Left lung (tissue), 10 donors: ENCODE data around the gene ITGB3BP. TPM values are rescaled to one million over a fixed set of nuclear protein-coding genes. Genes with fewer than 3 reads are reported as not detected.

ENCODE experiments used
- ATAC-seq: fragments of 200-7000 bp; cut with Tn5 transposase; one replicate; pipeline ENCODE4 v1.9.1; 2020; ENCODE audit warnings: moderate library complexity
- DNase-seq, 4 donors: peaks; one replicate each; pipeline ENCODE4 v3.0.0-alpha.2; 2013 to 2020
- H3K27ac ChIP-seq, 2 donors: fragments of 200-600 bp; sonication (generic) in 1 of 2; one replicate each; pipeline versions ENCODE4 v1.5.0 to v1.8.0; 2020 to 2021
- H3K27me3 ChIP-seq, 2 donors: fragments of 200-600 bp; sonication (generic) in 1 of 2; one replicate each; pipeline versions ENCODE4 v1.5.0 to v1.8.0; 2020 to 2021
- H3K36me3 ChIP-seq, 2 donors: fragments of 200-600 bp; sonication (generic) in 1 of 2; one replicate each; pipeline versions ENCODE4 v1.5.0 to v1.8.0; 2020 to 2021
- H3K4me1 ChIP-seq, 2 donors: fragments of 200-600 bp; one replicate each; pipeline ENCODE4 v1.8.0; 2021
- H3K4me3 ChIP-seq, 2 donors: fragments of 200-600 bp; sonication (generic) in 1 of 2; one replicate each; pipeline versions ENCODE4 v1.5.0 to v1.8.0; 2020 to 2021; ENCODE audit warnings: mild to moderate bottlenecking in 1 of 2
- H3K9me3 ChIP-seq, 2 donors: fragments of 200-600 bp; sonication (generic) in 1 of 2; one replicate each; pipeline versions ENCODE4 v1.5.0 to v1.8.0; 2020 to 2021
- CTCF ChIP-seq, 2 donors: fragments of 200-600 bp; sonication (generic) in 1 of 2; IDR thresholded peaks; one replicate each; pipeline versions ENCODE4 v1.5.0 to v1.8.0; 2021; ENCODE audit warnings: antibody characterized with exemption in 2 of 2
- intact Hi-C, 2 donors: fragments of 100-400 bp; cut with DNase I; formaldehyde crosslinking; loops; one replicate each; pipeline versions ENCODE4 v1.11.2 to v1.14.2; 2022
- polyA plus RNA-seq, 6 donors: library from polyadenylated mRNA; unstranded; fragments of 120-200 nt; gene quantifications; one replicate each; pipeline ENCODE4 v1.2.1, GENCODE V29; 2013; ENCODE audit not compliant: insufficient read length in 6 of 6
- total RNA-seq, 2 donors: library from RNA; stranded (reverse); fragmentation: NEBNext Ultra II Directional; extraction: Animal tissue kit (Norgen Biotek cat#: 25700); gene quantifications; one replicate each; pipeline ENCODE4 v1.2.1, GENCODE V29; 2021
- donor health status: DM: no; HTN: yes; CAD: no.
- donor health status: DM: no; HTN: no; CAD: no.

The ITGB3BP gene
- total and polyA plus RNA-seq, 8 donors = 16.6 to 75.8 (median 62.7) TPM

GRCh38 chr1:63516629-63517028, 6.4 kb downstream of the ITGB3BP start:
- Histone ChIP-seq H3K4me3 (no peak overlapping the region), H3K27ac (no peak overlapping the region), H3K4me1 (no peaks in the 10 kb centered on the region), H3K27me3 (no peaks in the 10 kb centered on the region), H3K36me3 (no peaks in the 10 kb centered on the region), H3K9me3 (no peaks in the 10 kb centered on the region)
- TF ChIP-seq CTCF (IDR thresholded peaks at IDR 0.05) = no peak
- ATAC-seq (no peak), DNase-seq (no peak)
- intact Hi-C loops = no loop called here

GRCh38 chr1:63512584-63512983, 10.4 kb downstream of the ITGB3BP start:
- Histone ChIP-seq H3K36me3 (peaks cover 0 to 5% of the 10 kb centered on the region in 2 donors), H3K27me3 (no peaks in the 10 kb centered on the region), H3K27ac (no peak overlapping the region), H3K9me3 (no peaks in the 10 kb centered on the region), H3K4me1 (no peaks in the 10 kb centered on the region), H3K4me3 (no peak overlapping the region)
- intact Hi-C loops = no loop called here
- ATAC-seq = peak; percentile 54
- no peak for TF ChIP-seq CTCF (IDR thresholded peaks at IDR 0.05)
- DNase-seq = no peak

GRCh38 chr1:63509718-63510117, 13.3 kb downstream of the ITGB3BP start:
- Histone ChIP-seq H3K27ac (no peak overlapping the region), H3K27me3 (no peaks in the 10 kb centered on the region), H3K4me1 (no peaks in the 10 kb centered on the region), H3K4me3 (no peak overlapping the region), H3K36me3 (peaks cover 0 to 14% of the 10 kb centered on the region in 2 donors), H3K9me3 (no peaks in the 10 kb centered on the region)
- ATAC-seq = no peak
- no peak for TF ChIP-seq CTCF (IDR thresholded peaks at IDR 0.05)
- intact Hi-C loops = loop anchor here in 1 of 2 donors (10.0 kb wide), 1 partner anchor 125 kb away; no protein-coding TSS in a partner anchor
- no peak for DNase-seq

DNA sequence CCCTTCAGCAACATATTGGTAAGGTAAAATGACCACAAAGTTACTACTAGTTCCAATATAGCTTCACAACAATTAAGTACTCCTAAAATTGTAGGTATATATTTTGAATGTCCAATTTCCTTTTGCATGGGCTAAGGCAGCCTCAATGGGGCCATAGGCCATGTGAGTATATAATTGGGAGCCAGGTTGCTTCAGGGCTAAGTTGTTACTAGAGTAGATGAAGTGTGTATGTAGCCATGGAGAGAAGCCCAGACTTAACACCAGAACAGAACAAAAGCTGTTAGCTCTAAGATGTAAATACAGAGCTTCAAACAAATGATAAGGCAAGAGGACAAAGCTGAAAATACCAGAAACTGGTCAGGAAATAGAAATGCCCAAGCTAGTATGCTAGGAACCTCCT, 16.2 kb downstream of the ITGB3BP start:
- intact Hi-C loops = loop anchor here in 1 of 2 donors (10.0 kb wide), 1 partner anchor 122 kb away; no protein-coding TSS in a partner anchor
- H3K4me1 ChIP-seq = no peaks in the 10 kb centered on the region
- H3K4me3 ChIP-seq = no peak overlapping the region
- no peaks in the 10 kb centered on the region for H3K9me3 ChIP-seq
- DNase-seq (no peak), ATAC-seq (no peak)
- TF ChIP-seq CTCF (IDR thresholded peaks at IDR 0.05) = no peak
- peaks cover 0 to 14% of the 10 kb centered on the region in 2 donors for H3K36me3 ChIP-seq
- H3K27ac ChIP-seq = no peak overlapping the region
- H3K27me3 ChIP-seq = no peaks in the 10 kb centered on the region

- H3K4me1 ChIP-seq = no peaks in the 10 kb centered on the region
- no peak for ATAC-seq
- peaks cover 0 to under 1% of the 10 kb centered on the region in 2 donors for H3K36me3 ChIP-seq
- intact Hi-C loops = loop anchor here in 1 of 2 donors (10.0 kb wide), 1 partner anchor 116 kb away; no protein-coding TSS in a partner anchor
- no peak for DNase-seq
- H3K4me3 ChIP-seq = no peak overlapping the region
- TF ChIP-seq CTCF (IDR thresholded peaks at IDR 0.05) = no peak
- no peak overlapping the region for H3K27ac ChIP-seq
- H3K27me3 ChIP-seq = no peaks in the 10 kb centered on the region
- no peaks in the 10 kb centered on the region for H3K9me3 ChIP-seq
Measured at GRCh38 chr1:63501256-63501655, 21.8 kb downstream of the ITGB3BP start.
